ENCODE measurements around the gene PPARG.

PPARG gene

GRCh38 chr3:12440927-12441714 lies 152.3 kb downstream of the PPARG start:
- no peak for DNase-seq (ENCODE audit: low spot score)
- in situ Hi-C loops (cut with MboI; ENCODE audit: low pct_unique_long_range_greater_than_20kb, low sequenced_read_pairs, unreplicated experiment): no loop called here
- TF ChIP-seq, protein P1, sequence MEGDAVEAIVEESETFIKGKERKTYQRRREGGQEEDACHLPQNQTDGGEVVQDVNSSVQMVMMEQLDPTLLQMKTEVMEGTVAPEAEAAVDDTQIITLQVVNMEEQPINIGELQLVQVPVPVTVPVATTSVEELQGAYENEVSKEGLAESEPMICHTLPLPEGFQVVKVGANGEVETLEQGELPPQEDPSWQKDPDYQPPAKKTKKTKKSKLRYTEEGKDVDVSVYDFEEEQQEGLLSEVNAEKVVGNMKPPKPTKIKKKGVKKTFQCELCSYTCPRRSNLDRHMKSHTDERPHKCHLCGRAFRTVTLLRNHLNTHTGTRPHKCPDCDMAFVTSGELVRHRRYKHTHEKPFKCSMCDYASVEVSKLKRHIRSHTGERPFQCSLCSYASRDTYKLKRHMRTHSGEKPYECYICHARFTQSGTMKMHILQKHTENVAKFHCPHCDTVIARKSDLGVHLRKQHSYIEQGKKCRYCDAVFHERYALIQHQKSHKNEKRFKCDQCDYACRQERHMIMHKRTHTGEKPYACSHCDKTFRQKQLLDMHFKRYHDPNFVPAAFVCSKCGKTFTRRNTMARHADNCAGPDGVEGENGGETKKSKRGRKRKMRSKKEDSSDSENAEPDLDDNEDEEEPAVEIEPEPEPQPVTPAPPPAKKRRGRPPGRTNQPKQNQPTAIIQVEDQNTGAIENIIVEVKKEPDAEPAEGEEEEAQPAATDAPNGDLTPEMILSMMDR (IDR thresholded peaks at IDR 0.05; ENCODE audit: extremely low read depth, insufficient read depth, missing control alignments): no peak

- in situ Hi-C loops (cut with MboI; ENCODE audit: low pct_unique_long_range_greater_than_20kb, low sequenced_read_pairs, unreplicated experiment): no loop called here
- no peak for DNase-seq (ENCODE audit: low spot score)
- TF ChIP-seq, protein P1 (IDR thresholded peaks at IDR 0.05; ENCODE audit: extremely low read depth, insufficient read depth, missing control alignments): no peak
Observed at GRCh38 chr3:12442654-12443501, 154.0 kb downstream of the PPARG start.

DNA sequence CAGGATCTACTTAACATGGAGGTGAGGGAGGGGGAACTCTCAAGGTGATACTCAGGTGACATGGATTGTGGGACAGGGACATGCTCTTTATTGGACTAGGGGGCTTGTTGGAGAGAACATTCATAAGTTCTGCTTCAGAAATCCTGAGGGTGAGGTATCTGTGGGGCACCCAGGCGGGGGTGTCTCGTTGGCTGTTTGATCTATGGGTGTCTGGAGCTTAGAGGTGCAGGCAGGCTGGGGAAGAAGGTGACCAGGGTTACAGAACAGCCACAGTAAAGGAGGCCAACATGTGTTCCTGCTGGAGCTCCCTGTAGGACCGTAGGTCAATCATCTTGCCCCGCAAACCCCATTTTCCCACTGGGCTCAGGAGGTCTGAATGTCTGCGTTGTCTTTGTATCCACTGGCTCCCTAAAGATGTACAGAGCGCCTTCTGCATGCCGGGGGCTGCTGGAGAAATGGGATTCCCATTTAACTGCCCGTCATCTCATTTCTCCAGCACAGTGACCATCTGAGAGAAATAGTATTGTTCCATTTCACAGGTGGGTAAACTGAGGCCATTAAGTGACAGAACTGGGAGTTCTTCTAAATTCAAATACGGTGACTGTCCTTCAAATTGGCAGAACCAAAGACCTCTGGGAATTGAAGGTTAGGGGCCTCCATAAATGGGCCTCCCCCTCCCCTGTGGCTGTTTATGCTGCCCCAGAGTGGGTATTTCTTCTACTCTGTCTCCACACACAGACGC lies 155.1 kb downstream of the PPARG start:
- TF ChIP-seq, protein P1 (IDR thresholded peaks at IDR 0.05; ENCODE audit: extremely low read depth, insufficient read depth, missing control alignments): no peak
- no peak for DNase-seq (ENCODE audit: low spot score)
- in situ Hi-C loops (cut with MboI; ENCODE audit: low pct_unique_long_range_greater_than_20kb, low sequenced_read_pairs, unreplicated experiment): no loop called here

DNA sequence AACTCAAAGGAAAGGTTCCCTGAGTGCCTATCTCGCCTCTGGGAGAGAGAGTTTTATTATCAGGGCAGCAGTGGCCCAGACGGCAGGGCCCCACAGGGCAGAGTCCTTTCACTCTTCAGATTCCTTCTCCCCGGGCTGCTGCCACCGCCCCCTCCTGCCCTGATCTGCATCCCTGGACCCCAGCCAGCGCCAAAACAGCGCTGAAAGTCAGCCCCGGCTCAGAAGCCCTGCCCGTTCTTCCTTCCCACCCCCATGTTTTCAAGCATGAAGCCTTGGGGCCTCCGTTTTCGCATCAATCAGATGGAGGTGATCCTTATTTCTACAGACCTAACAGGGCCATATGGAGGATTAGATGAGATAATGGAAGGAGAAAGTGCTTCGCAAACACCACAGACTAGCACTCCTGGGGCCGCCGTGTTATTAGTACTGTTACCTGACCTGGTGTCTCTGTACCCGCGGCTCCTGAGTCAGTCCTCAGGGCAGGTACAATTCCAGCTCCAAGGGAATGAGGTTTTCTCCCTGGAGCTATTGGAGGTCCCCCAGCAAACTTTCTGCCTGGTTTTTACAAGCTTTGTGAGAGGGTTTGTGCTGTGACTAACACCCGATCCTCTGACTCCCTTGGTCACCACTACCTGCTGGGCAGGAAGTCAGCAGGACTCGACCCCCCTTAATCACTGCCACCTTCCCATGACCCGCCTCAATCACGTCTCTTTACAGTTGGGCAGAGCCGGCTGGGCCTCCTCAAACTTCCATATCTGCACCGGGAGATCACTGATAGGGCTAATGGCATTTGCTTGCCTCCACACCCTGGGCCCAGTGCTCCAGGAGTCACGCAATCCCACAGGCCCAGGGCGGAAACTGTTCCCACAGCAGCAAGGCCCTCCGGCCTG lies 156.0 kb downstream of the PPARG start:
- DNase-seq (ENCODE audit: low spot score): no peak
- in situ Hi-C loops (cut with MboI; ENCODE audit: low pct_unique_long_range_greater_than_20kb, low sequenced_read_pairs, unreplicated experiment): no loop called here
- TF ChIP-seq, protein P1 (IDR thresholded peaks at IDR 0.05; ENCODE audit: extremely low read depth, insufficient read depth, missing control alignments): no peak

DNA sequence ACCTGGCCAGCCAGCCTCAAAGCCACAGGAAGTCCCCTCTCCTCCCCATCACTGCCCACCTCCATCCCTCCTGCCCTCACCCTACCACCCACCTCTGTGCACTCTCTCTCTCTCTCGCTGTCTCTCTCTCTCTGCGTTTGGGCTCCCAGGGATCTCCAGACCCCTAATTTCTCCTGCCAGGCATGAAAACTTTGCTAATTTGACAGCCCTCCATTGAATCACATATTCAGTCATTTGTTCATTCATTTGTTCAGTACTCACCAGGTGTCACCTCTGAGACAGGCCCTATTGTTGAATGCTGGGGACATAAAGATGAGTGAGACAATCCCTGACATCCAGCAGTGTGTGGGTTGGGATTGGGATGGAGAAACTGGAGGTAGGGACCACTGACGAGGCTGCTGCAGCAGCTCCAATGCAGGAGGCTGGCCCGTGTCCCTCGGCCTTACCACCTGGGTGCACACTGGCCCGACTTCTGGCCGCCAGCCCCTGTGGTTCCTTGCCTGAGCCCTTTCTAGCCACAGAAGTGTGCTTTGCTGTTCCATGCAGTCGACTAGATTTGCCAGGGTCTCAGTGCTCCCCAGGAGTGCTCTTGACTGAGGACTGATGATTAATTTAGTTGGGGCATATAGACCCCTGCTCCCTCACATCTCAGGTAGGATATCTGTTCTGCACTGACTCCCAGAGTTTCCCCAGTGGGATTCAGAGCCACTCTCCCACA lies 156.8 kb downstream of the PPARG start:
- DNase-seq (ENCODE audit: low spot score): no peak
- TF ChIP-seq, protein P1 (IDR thresholded peaks at IDR 0.05; ENCODE audit: extremely low read depth, insufficient read depth, missing control alignments): no peak
- in situ Hi-C loops (cut with MboI; ENCODE audit: low pct_unique_long_range_greater_than_20kb, low sequenced_read_pairs, unreplicated experiment): no loop called here
